ENCODE data around the gene STRN4. TPM values are rescaled to one million over a fixed set of nuclear protein-coding genes. Genes with fewer than 3 reads are reported as not detected.
"Not testable (repeated sequence)": the region's sequence is repeated elsewhere in the genome, so short reads cannot be mapped to it uniquely, and the experiment has no call there.

STRN4 gene
- total RNA-seq, 1 donor from 2014 or later: 88.5 TPM

- intact Hi-C loops (cut with micrococcal nuclease): no loop called here
Measured at GRCh38 chr19:46776927-46777911, 31.0 kb upstream of the STRN4 start.

DNA sequence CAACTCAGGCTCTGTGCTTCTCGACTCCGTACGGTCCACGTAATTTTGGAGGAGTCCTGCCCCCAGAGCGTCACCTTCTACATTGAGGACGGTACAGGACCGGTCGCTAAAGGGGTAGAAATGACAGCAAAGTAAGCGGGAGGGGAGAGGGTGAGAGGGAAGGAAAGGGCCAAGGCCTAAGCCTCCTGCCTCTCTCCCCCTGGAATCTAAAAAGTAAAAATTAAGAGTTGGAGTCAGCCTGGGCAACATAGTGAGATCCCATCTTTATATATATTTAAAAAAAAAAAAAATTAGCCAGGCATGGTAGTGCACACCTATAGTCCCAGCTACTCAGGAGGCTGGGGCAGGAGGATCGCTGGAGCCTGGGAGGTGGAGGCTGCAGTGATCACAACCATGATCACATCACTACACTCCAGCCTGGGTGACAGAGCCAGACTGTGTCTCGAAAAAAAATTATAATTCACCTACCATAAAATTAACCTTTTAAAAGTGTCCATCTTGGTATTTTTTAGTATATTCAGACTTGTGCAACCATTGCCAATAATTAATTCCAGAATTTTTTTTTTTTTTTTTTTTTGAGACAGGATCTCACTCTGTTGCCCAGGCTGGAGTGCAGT, 29.5 kb upstream of the STRN4 start:
- intact Hi-C loops (cut with micrococcal nuclease): no loop called here

- intact Hi-C loops (cut with micrococcal nuclease): no loop called here
Measured at GRCh38 chr19:46773018-46773399, 26.8 kb upstream of the STRN4 start.

GRCh38 chr19:46772170-46773017, 26.1 kb upstream of the STRN4 start:
- intact Hi-C loops (cut with micrococcal nuclease): no loop called here

- intact Hi-C loops (cut with micrococcal nuclease): not testable (repeated sequence)
Measured at GRCh38 chr19:46768746-46769145, 22.5 kb upstream of the STRN4 start.

DNA sequence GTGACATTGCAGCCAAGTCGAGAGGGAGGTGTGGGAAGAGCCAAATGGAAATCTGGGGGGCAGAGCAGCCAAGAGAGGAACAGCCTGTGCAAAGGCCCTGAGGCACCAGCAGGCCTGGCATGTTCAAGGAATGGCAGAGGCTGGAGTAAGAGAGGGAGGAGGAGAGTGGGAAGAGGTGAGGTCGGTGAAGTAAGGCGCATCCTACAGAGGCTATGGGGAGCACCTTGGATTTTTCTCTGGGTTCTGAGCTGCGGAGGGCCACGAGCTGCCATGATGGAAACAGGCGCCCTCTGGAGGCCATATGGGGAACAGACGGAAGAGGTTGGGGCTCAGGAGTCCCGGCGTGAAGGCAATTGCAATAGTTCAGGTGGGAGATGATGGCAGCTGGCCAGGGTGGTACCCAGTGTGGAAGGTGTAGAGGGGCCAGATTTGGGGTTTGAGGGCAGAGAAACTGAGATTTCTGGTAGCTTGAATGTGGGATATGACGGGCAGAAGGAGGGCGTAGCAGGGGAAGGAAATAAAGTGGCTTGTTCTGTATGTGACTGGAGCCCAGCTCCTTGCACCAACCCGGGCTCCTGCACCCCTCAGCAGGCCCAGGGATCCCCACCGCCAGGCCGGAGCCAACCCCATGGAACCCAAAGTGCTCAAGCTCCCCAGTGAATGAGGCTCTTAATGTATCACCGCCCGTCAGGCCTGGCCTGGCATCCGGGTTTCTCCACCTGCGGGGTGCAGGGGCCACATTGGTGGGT, 20.5 kb upstream of the STRN4 start:
- intact Hi-C loops (cut with micrococcal nuclease): no loop called here

DNA sequence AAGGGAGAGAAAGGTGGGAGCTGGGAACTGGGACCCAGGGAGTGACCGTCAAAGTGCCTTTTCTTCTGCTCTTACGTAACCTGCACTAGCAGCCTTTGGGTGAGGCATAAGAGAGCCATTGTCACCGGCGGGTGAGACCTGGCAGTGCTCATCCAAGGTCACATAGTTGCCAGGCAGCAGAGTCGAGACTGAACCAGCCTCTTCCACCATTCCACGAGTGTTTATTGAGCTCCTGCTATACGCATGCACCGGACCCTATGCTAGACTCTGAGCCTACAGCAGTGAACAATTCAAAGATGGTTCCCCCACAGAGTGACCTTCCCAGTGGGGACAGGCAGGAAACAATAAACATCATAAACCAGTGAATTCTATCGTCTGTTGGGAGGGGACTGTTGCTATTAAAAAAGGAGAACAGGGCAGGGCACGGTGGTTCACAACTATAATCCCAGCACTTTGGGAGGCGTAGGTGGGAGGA, 18.6 kb upstream of the STRN4 start:
- intact Hi-C loops (cut with micrococcal nuclease): no loop called here

DNA sequence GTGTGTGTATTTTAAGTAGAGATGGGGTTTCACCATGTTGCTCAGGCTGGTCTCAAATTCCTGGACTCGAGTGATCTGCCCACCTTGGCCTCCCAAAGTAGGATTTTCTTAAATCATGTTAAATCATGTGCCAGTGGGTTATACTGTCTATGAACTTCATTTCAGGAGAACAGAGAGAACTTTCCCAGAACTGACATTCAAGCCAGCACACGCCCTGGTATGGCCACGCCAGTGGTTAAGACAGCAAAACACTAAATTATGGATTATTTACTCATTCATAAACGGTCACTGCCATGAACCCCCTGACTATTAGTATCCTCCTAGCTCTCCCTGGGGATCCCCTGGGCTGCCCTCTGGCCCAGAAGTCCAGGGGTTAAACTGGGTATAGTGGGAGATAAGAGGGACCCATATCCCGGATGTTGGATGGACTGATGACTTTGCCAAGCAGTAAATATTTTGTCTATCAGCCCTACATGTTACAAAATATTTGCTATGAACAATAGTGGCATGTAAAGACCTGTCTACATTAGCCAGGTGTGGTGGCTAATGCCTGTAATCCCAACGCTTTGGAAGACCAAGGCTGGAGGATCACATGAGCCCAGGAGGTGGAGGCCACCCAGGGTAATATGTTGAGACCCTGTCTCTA, 16.1 kb upstream of the STRN4 start:
- intact Hi-C loops (cut with micrococcal nuclease): no loop called here

DNA sequence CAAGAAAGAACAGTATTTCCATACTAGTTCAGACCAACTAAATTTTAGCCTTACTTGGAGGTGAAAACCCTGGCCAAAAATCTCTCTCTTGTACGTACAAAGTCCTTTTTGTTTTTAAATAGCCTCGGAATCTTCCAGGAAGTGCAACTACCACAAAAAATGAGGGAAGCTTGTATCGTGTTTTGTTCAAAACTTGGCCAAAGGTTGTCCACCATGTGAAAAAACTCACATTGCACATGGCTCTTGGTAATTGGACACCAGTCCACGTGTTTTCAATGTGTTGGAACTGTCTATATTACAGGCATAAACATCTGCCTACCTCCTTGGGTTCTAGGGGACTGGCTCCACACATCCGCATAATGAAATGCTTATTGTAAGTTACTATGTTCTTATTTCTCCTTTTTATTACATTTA, 15.2 kb upstream of the STRN4 start:
- intact Hi-C loops (cut with micrococcal nuclease): no loop called here

DNA sequence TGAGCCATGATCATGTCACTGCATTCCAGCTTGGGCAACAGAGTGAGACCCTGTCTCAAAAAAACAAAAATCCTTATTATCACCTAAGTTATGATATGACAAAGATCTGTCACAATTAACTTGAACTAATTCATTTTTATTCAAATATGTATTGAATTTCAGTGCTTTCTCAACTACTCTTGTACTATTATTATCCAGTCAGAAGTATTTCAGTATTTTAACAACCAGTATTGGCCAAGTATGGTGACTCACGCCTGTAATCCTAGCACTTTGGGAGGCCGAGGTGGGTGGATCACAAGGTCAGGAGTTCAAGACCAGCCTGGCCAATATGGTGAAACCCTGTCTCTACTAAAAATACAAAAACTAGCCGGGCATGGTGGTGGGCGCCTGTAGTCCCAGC, 14.6 kb upstream of the STRN4 start:
- intact Hi-C loops (cut with micrococcal nuclease): not testable (repeated sequence)

DNA sequence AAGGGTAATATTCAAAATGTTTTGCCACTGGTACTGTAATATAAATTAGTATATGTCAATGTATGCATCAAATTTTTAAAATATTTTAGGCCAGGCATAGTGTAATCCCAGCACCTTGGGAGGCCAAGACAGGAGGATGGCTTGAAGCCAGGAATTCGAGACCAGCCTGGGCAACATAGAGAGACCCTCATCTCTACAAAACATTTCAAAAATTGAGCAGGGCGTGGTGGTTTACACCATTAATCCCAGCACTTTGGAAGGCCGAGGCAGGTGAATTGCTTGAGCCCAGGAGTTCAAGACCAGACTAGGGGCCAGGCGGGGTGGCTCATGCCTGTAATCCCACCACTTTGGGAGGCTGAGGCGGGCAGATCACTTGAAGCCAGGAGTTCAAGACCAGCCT, 14.1 kb upstream of the STRN4 start:
- intact Hi-C loops (cut with micrococcal nuclease): no loop called here

DNA sequence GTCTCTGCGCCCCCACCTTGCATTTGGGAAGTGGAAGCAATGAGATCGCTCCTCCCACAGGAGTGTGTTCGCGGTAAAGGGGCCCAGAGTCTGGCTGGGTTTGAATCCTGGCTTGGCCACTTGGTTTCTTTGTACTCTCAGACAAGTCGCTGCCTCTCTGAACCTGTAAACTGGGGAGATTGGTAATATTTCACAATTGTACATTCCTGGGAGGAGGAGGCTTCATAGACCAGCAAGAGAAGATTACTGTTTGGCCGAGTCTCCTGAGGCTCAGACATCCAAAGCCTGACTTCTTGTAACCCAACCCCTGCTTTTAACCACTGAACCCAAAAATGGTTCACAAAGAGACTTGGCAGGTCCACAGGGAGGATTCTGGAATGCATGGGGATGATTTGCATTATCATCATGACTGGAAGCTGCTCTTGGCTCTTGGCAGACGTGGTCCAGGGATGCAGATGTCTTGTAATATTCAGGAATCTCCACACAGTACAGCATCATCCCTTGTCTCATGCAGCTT, 13.6 kb upstream of the STRN4 start:
- intact Hi-C loops (cut with micrococcal nuclease): no loop called here

DNA sequence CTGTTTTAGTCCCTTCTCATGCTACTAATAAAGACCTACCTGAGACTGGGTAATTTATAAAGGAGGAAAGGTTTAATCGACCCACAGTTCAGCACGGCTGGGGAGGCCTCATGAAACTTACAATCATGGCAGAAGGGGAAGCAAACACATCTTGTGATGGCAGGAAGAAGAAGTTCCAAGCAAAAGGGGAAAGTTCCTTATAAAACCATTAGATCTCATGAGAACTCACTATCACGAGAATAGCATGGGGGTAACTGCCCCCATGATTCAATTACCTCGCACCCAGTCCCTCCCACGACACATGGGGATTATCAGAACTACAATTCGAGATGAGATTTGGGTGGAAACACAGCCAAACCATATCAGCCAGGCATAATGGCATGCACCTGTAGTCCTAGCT, 13.0 kb upstream of the STRN4 start:
- intact Hi-C loops (cut with micrococcal nuclease): no loop called here

- intact Hi-C loops (cut with micrococcal nuclease): no loop called here
Measured at GRCh38 chr19:46756544-46756888, 10.3 kb upstream of the STRN4 start.

DNA sequence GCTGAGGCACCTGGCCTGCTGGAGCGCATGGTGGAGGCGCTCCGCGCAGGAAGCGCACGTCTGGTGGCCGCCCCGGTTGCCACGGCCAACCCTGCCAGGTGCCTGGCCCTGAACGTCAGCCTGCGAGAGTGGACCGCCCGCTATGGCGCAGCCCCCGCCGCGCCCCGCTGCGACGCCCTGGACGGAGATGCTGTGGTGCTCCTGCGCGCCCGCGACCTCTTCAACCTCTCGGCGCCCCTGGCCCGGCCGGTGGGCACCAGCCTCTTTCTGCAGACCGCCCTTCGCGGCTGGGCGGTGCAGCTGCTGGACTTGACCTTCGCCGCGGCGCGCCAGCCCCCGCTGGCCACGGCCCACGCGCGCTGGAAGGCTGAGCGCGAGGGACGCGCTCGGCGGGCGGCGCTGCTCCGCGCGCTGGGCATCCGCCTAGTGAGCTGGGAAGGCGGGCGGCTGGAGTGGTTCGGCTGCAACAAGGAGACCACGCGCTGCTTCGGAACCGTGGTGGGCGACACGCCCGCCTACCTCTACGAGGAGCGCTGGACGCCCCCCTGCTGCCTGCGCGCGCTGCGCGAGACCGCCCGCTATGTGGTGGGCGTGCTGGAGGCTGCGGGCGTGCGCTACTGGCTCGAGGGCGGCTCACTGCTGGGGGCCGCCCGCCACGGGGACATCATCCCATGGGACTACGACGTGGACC, 9.7 kb upstream of the STRN4 start:
- intact Hi-C loops (cut with micrococcal nuclease): no loop called here

DNA sequence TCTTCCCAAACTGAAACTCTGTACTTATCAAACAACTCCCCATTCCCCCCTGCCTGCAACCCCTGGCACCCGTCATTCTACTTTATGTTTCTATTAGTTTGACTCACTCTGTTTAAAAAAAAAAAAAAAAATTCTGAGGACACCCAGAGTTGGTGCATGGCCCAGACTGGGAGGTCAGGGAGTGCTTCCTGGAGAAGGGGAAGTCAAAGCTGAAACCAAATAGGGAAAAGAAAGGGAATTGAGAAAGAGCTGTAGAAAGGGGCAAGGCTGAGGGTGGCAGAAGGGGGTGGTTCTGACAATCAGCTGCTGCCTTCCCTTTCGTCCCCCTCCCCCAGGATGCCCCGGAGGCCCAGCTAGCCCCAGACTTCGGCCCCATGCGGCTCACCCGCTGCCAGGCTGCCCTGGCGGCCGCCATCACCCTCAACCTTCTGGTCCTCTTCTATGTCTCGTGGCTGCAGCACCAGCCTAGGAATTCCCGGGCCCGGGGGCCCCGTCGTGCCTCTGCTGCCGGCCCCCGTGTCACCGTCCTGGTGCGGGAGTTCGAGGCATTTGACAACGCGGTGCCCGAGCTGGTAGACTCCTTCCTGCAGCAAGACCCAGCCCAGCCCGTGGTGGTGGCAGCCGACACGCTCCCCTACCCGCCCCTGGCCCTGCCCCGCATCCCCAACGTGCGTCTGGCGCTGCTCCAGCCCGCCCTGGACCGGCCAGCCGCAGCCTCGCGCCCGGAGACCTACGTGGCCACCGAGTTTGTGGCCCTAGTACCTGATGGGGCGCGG, 9.0 kb upstream of the STRN4 start:
- intact Hi-C loops (cut with micrococcal nuclease): no loop called here

DNA sequence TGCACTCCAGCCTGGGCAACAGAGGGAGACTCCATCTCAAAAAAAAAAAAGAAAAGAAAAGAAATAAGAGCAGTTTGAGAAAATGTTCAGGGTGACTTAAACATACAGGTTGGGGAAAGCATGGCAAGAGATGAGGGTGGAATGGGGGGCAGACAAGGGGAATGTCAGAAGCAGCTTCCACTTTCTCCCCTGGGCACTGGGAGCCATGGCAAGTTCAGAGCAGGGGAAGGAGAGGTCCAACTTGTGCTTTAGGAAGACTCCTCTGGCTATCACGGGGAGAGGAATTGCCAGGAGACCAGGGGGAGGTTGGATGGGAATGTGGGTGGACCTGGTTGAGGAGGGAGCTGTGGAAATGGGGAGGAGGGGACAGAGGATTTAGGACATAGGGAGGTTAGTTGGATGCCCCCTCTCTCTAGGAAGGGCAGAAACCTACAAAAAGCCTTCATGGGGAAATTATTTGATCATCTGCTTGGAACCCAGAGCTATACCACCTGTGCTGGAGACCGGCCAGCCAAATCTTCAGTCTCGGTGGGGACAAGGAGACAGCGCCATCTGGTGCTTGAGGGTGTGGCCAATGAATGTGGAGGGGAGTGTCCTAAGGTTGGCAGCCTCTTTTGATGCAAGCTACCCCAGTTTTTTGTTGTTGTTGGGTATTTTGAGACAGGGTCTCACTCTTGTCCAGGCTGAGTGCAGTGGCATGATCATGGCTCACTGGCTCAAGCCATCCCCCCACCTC, 7.3 kb upstream of the STRN4 start:
- intact Hi-C loops (cut with micrococcal nuclease): no loop called here

Data from T-helper 2 cell treated with Interferon-gamma antibody and Interleukin-4, amounts not matched to agents 100 ng/mL and 5 ng/mL, for 36 hours (primary cell).